ENCODE results near the gene FSHR.

The FSHR gene

GRCh38 chr2:49033394-49034185 is 120.7 kb downstream of the FSHR start:
- ChIA-PET POLR2A (no interaction called here), CTCF (no interaction called here)
- TF ChIP-seq CTBP1 (IDR thresholded peaks at IDR 0.05; ENCODE audit: borderline replicate concordance) (no peak), LEF1 (IDR thresholded peaks at IDR 0.05; ENCODE audit: borderline replicate concordance) (no peak), BHLHE40 (IDR thresholded peaks at IDR 0.05; ENCODE audit: borderline replicate concordance) (no peak), TARDBP (IDR thresholded peaks at IDR 0.05) (no peak), ZNF384 (IDR thresholded peaks at IDR 0.05) (no peak), SUZ12 (IDR thresholded peaks at IDR 0.05) (no peak), ELF4 (IDR thresholded peaks at IDR 0.05) (no peak), L3MBTL2 (conservative IDR thresholded peaks at IDR 0.05) (no peak), NFRKB (IDR thresholded peaks at IDR 0.05) (no peak), FOXK2 (IDR thresholded peaks at IDR 0.05) (no peak), FOXM1 (IDR thresholded peaks at IDR 0.05; ENCODE audit: borderline replicate concordance) (no peak), FOXA1 (IDR thresholded peaks at IDR 0.05) (no peak), SP1 (IDR thresholded peaks at IDR 0.05) (no peak), ARNT (IDR thresholded peaks at IDR 0.05) (no peak), HDGF (IDR thresholded peaks at IDR 0.05; ENCODE audit: borderline replicate concordance) (no peak)
- TF ChIP-seq, protein P1, sequence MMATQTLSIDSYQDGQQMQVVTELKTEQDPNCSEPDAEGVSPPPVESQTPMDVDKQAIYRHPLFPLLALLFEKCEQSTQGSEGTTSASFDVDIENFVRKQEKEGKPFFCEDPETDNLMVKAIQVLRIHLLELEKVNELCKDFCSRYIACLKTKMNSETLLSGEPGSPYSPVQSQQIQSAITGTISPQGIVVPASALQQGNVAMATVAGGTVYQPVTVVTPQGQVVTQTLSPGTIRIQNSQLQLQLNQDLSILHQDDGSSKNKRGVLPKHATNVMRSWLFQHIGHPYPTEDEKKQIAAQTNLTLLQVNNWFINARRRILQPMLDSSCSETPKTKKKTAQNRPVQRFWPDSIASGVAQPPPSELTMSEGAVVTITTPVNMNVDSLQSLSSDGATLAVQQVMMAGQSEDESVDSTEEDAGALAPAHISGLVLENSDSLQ (IDR thresholded peaks at IDR 0.05), result no peak
- DNase-seq (ENCODE audit: extremely low spot score), result no peak

DNA sequence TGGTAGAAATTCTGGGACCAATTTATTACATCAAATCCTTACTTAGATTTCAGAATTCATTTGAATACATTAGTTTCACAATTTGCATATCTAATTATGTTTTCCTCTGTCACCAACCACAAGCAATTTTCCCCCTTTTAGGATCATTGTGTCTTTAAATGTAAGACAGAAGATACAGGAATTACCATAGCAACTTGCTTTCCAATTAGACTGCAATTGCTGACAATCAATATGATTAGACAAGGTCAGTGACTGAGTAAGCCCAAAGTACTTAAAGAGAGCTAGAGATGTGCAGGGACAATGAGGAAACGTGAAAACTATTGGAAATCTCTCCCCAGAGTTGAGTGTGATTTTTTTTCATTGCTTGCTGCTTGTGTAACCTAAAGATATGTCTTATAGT is 121.4 kb downstream of the FSHR start:
- TF ChIP-seq TARDBP (IDR thresholded peaks at IDR 0.05), result no peak
- TF ChIP-seq NFRKB (IDR thresholded peaks at IDR 0.05), result no peak
- no peak for TF ChIP-seq ZNF384 (IDR thresholded peaks at IDR 0.05)
- no peak for TF ChIP-seq FOXM1 (IDR thresholded peaks at IDR 0.05; ENCODE audit: borderline replicate concordance)
- TF ChIP-seq BHLHE40 (IDR thresholded peaks at IDR 0.05; ENCODE audit: borderline replicate concordance), result no peak
- TF ChIP-seq CTBP1 (IDR thresholded peaks at IDR 0.05; ENCODE audit: borderline replicate concordance), result no peak
- TF ChIP-seq LEF1 (IDR thresholded peaks at IDR 0.05; ENCODE audit: borderline replicate concordance), result no peak
- no peak for TF ChIP-seq FOXK2 (IDR thresholded peaks at IDR 0.05)
- no peak for TF ChIP-seq SP1 (IDR thresholded peaks at IDR 0.05)
- no peak for DNase-seq (ENCODE audit: extremely low spot score)
- ChIA-PET CTCF (no interaction called here), POLR2A (no interaction called here)

DNA sequence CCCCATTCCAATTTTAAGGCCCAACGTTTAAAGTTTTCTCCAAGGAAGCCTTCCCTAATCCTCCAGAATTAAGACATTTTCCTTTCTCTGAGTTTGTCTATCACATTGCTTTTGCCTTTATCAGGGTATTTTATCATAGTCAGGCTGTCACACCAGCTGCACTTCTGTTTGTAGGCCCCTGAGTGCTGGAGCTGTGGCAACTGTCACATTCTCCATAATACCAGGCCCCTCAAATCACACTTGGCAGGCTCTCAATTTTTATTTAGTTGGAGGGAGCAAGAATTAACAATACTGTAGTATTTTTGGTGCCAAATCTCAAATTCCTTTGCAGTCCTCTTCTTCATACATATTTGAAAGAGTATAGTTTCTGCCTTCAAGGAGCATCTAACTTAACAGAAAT is 122.2 kb downstream of the FSHR start:
- ChIA-PET POLR2A (no interaction called here), CTCF (no interaction called here)
- TF ChIP-seq SUZ12 (IDR thresholded peaks at IDR 0.05) (no peak), FOXK2 (IDR thresholded peaks at IDR 0.05) (no peak), LEF1 (IDR thresholded peaks at IDR 0.05; ENCODE audit: borderline replicate concordance) (no peak), NFRKB (IDR thresholded peaks at IDR 0.05) (no peak), L3MBTL2 (conservative IDR thresholded peaks at IDR 0.05) (no peak), TARDBP (IDR thresholded peaks at IDR 0.05) (no peak), ARNT (IDR thresholded peaks at IDR 0.05) (no peak), BHLHE40 (IDR thresholded peaks at IDR 0.05; ENCODE audit: borderline replicate concordance) (no peak), ZNF384 (IDR thresholded peaks at IDR 0.05) (no peak), ELF4 (IDR thresholded peaks at IDR 0.05) (no peak), FOXA1 (IDR thresholded peaks at IDR 0.05) (no peak), HDGF (IDR thresholded peaks at IDR 0.05; ENCODE audit: borderline replicate concordance) (no peak), CTBP1 (IDR thresholded peaks at IDR 0.05; ENCODE audit: borderline replicate concordance) (no peak), FOXM1 (IDR thresholded peaks at IDR 0.05; ENCODE audit: borderline replicate concordance) (no peak), SP1 (IDR thresholded peaks at IDR 0.05) (no peak)
- TF ChIP-seq, protein P1 (IDR thresholded peaks at IDR 0.05), result no peak
- DNase-seq (ENCODE audit: extremely low spot score), result no peak

GRCh38 chr2:49029406-49029805 is 124.9 kb downstream of the FSHR start:
- ChIA-PET CTCF (no interaction called here), POLR2A (no interaction called here)
- no peak for DNase-seq (ENCODE audit: extremely low spot score)
- no peak for TF ChIP-seq TARDBP (IDR thresholded peaks at IDR 0.05)
- TF ChIP-seq FOXK2 (IDR thresholded peaks at IDR 0.05), result no peak
- TF ChIP-seq LEF1 (IDR thresholded peaks at IDR 0.05; ENCODE audit: borderline replicate concordance), result no peak
- TF ChIP-seq BHLHE40 (IDR thresholded peaks at IDR 0.05; ENCODE audit: borderline replicate concordance), result no peak
- no peak for TF ChIP-seq NFRKB (IDR thresholded peaks at IDR 0.05)
- no peak for TF ChIP-seq SUZ12 (IDR thresholded peaks at IDR 0.05)
- no peak for TF ChIP-seq ELF4 (IDR thresholded peaks at IDR 0.05)
- no peak for TF ChIP-seq ARNT (IDR thresholded peaks at IDR 0.05)
- no peak for TF ChIP-seq HDGF (IDR thresholded peaks at IDR 0.05; ENCODE audit: borderline replicate concordance)
- no peak for TF ChIP-seq FOXM1 (IDR thresholded peaks at IDR 0.05; ENCODE audit: borderline replicate concordance)
- TF ChIP-seq FOXA1 (IDR thresholded peaks at IDR 0.05), result no peak

- TF ChIP-seq SP1 (IDR thresholded peaks at IDR 0.05), result no peak
- TF ChIP-seq SUZ12 (IDR thresholded peaks at IDR 0.05), result no peak
- no peak for TF ChIP-seq L3MBTL2 (conservative IDR thresholded peaks at IDR 0.05)
- no peak for TF ChIP-seq NFRKB (IDR thresholded peaks at IDR 0.05)
- TF ChIP-seq FOXK2 (IDR thresholded peaks at IDR 0.05), result no peak
- DNase-seq (ENCODE audit: extremely low spot score), result no peak
- POLR2A ChIA-PET, result no interaction called here
- CTCF ChIA-PET, result no interaction called here
Measured at GRCh38 chr2:49028101-49028500, 126.2 kb downstream of the FSHR start.

DNA sequence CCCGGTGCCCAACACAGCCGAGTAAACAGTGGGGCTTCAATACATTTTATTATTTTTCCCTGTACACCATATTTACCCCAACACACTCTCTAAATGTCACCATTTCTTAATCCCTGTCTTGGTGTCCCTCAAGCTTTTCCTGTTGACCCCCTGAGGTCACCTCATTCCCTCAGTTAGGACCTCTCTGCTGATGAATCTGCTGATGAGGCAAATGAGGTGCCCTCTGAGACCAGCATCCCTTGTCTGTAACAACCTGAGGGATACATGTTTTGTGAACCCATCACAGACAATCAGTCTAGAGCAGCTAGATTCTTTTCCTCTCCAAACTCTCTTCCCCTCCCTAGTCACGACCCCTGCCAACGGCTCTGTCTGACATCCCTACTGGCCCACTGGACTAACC is 127.6 kb downstream of the FSHR start:
- ChIA-PET CTCF (no interaction called here), POLR2A (no interaction called here)
- no peak for TF ChIP-seq LEF1 (IDR thresholded peaks at IDR 0.05; ENCODE audit: borderline replicate concordance)
- TF ChIP-seq FOXM1 (IDR thresholded peaks at IDR 0.05; ENCODE audit: borderline replicate concordance), result no peak
- TF ChIP-seq NFRKB (IDR thresholded peaks at IDR 0.05), result no peak
- no peak for TF ChIP-seq ZNF384 (IDR thresholded peaks at IDR 0.05)
- no peak for TF ChIP-seq SUZ12 (IDR thresholded peaks at IDR 0.05)
- no peak for TF ChIP-seq HDGF (IDR thresholded peaks at IDR 0.05; ENCODE audit: borderline replicate concordance)
- no peak for TF ChIP-seq ELF4 (IDR thresholded peaks at IDR 0.05)
- no peak for TF ChIP-seq BHLHE40 (IDR thresholded peaks at IDR 0.05; ENCODE audit: borderline replicate concordance)
- TF ChIP-seq FOXA1 (IDR thresholded peaks at IDR 0.05), result no peak
- TF ChIP-seq SP1 (IDR thresholded peaks at IDR 0.05), result no peak
- TF ChIP-seq L3MBTL2 (conservative IDR thresholded peaks at IDR 0.05), result no peak
- no peak for DNase-seq (ENCODE audit: extremely low spot score)
